ENCODE data around the gene MCM10. TPM values are rescaled to one million over a fixed set of nuclear protein-coding genes. Genes with fewer than 3 reads are reported as not detected.

Gene MCM10
- total RNA-seq, 1 experiment from 2014 or later, result 7.0 TPM

- Histone ChIP-seq H3K4me3 (ENCODE audit: low read length) (no peak overlapping the region), H3K79me2 (ENCODE audit: low read length) (no peaks in the 10 kb centered on the region), H3K27me3 (ENCODE audit: low read length) (no peaks in the 10 kb centered on the region), H3K27ac (ENCODE audit: low read length) (no peak overlapping the region), H4K20me1 (ENCODE audit: insufficient read depth, low read depth, low read length) (no peaks in the 10 kb centered on the region), H3K36me3 (ENCODE audit: insufficient read depth, low read length) (peaks cover 36% of the 10 kb centered on the region), H3K9me3 (ENCODE audit: low read length) (no peaks in the 10 kb centered on the region), H3K4me1 (ENCODE audit: low read length) (no peaks in the 10 kb centered on the region), H3K9me2 (replicated peaks; ENCODE audit: insufficient read depth, low read length) (no peaks in the 10 kb centered on the region), H2AFZ (ENCODE audit: low read length) (no peak overlapping the region), H3K4me2 (ENCODE audit: low read depth, low read length, poor library complexity, severe bottlenecking) (no peak overlapping the region), H3K9ac (ENCODE audit: low read length) (no peak overlapping the region)
- DNase-seq, result no peak
These were observed 30.0 kb downstream of the MCM10 start for GRCh38 chr10:13191362-13191761.

- no peak overlapping the region for H3K4me3 ChIP-seq (ENCODE audit: low read length)
- H3K9ac ChIP-seq (ENCODE audit: low read length), result no peak overlapping the region
- H3K9me2 ChIP-seq (replicated peaks; ENCODE audit: insufficient read depth, low read length), result no peaks in the 10 kb centered on the region
- H3K79me2 ChIP-seq (ENCODE audit: low read length), result no peaks in the 10 kb centered on the region
- no peaks in the 10 kb centered on the region for H3K27me3 ChIP-seq (ENCODE audit: low read length)
- H4K20me1 ChIP-seq (ENCODE audit: insufficient read depth, low read depth, low read length), result no peaks in the 10 kb centered on the region
- no peaks in the 10 kb centered on the region for H3K4me1 ChIP-seq (ENCODE audit: low read length)
- no peak overlapping the region for H2AFZ ChIP-seq (ENCODE audit: low read length)
- DNase-seq, result no peak
- no peak overlapping the region for H3K4me2 ChIP-seq (ENCODE audit: low read depth, low read length, poor library complexity, severe bottlenecking)
- H3K27ac ChIP-seq (ENCODE audit: low read length), result no peak overlapping the region
- H3K36me3 ChIP-seq (ENCODE audit: insufficient read depth, low read length), result peaks cover 31% of the 10 kb centered on the region
- H3K9me3 ChIP-seq (ENCODE audit: low read length), result no peaks in the 10 kb centered on the region
These were observed 32.3 kb downstream of the MCM10 start for GRCh38 chr10:13193637-13194036.

- H3K4me1 ChIP-seq (ENCODE audit: low read length), result no peaks in the 10 kb centered on the region
- no peaks in the 10 kb centered on the region for H3K27me3 ChIP-seq (ENCODE audit: low read length)
- no peak overlapping the region for H3K4me2 ChIP-seq (ENCODE audit: low read depth, low read length, poor library complexity, severe bottlenecking)
- no peaks in the 10 kb centered on the region for H3K9me2 ChIP-seq (replicated peaks; ENCODE audit: insufficient read depth, low read length)
- H3K27ac ChIP-seq (ENCODE audit: low read length), result no peak overlapping the region
- no peaks in the 10 kb centered on the region for H3K9me3 ChIP-seq (ENCODE audit: low read length)
- H3K4me3 ChIP-seq (ENCODE audit: low read length), result no peak overlapping the region
- no peak overlapping the region for H3K9ac ChIP-seq (ENCODE audit: low read length)
- no peak overlapping the region for H2AFZ ChIP-seq (ENCODE audit: low read length)
- no peaks in the 10 kb centered on the region for H4K20me1 ChIP-seq (ENCODE audit: insufficient read depth, low read depth, low read length)
- DNase-seq, result no peak
- H3K36me3 ChIP-seq (ENCODE audit: insufficient read depth, low read length), result peaks cover 38% of the 10 kb centered on the region
- no peaks in the 10 kb centered on the region for H3K79me2 ChIP-seq (ENCODE audit: low read length)
These were observed 33.7 kb downstream of the MCM10 start for GRCh38 chr10:13195016-13195415.

- H3K4me2 ChIP-seq (ENCODE audit: low read depth, low read length, poor library complexity, severe bottlenecking), result no peak overlapping the region
- H3K79me2 ChIP-seq (ENCODE audit: low read length), result no peaks in the 10 kb centered on the region
- no peak for DNase-seq
- no peak overlapping the region for H2AFZ ChIP-seq (ENCODE audit: low read length)
- no peak overlapping the region for H3K27ac ChIP-seq (ENCODE audit: low read length)
- H3K4me1 ChIP-seq (ENCODE audit: low read length), result no peaks in the 10 kb centered on the region
- no peaks in the 10 kb centered on the region for H3K27me3 ChIP-seq (ENCODE audit: low read length)
- H3K9ac ChIP-seq (ENCODE audit: low read length), result no peak overlapping the region
- H3K4me3 ChIP-seq (ENCODE audit: low read length), result no peak overlapping the region
- H3K36me3 ChIP-seq (ENCODE audit: insufficient read depth, low read length), result peaks cover 41% of the 10 kb centered on the region
- H3K9me2 ChIP-seq (replicated peaks; ENCODE audit: insufficient read depth, low read length), result no peaks in the 10 kb centered on the region
- no peaks in the 10 kb centered on the region for H4K20me1 ChIP-seq (ENCODE audit: insufficient read depth, low read depth, low read length)
- H3K9me3 ChIP-seq (ENCODE audit: low read length), result no peaks in the 10 kb centered on the region
These were observed 39.8 kb downstream of the MCM10 start for GRCh38 chr10:13201132-13201531.

GRCh38 chr10:13206091-13206490 is 44.7 kb downstream of the MCM10 start:
- Histone ChIP-seq H3K27me3 (ENCODE audit: low read length) (no peaks in the 10 kb centered on the region), H3K9me3 (ENCODE audit: low read length) (no peaks in the 10 kb centered on the region), H3K4me1 (ENCODE audit: low read length) (no peaks in the 10 kb centered on the region), H4K20me1 (ENCODE audit: insufficient read depth, low read depth, low read length) (no peaks in the 10 kb centered on the region), H3K4me3 (ENCODE audit: low read length) (no peak overlapping the region), H3K4me2 (ENCODE audit: low read depth, low read length, poor library complexity, severe bottlenecking) (no peak overlapping the region), H3K27ac (ENCODE audit: low read length) (no peak overlapping the region), H2AFZ (ENCODE audit: low read length) (no peak overlapping the region), H3K9me2 (replicated peaks; ENCODE audit: insufficient read depth, low read length) (no peaks in the 10 kb centered on the region), H3K36me3 (ENCODE audit: insufficient read depth, low read length) (peaks cover 33% of the 10 kb centered on the region), H3K9ac (ENCODE audit: low read length) (no peak overlapping the region), H3K79me2 (ENCODE audit: low read length) (no peaks in the 10 kb centered on the region)
- no peak for DNase-seq

- Histone ChIP-seq H3K27me3 (ENCODE audit: low read length) (no peaks in the 10 kb centered on the region), H2AFZ (ENCODE audit: low read length) (no peak overlapping the region), H3K27ac (ENCODE audit: low read length) (no peak overlapping the region), H3K4me2 (ENCODE audit: low read depth, low read length, poor library complexity, severe bottlenecking) (no peak overlapping the region), H3K4me3 (ENCODE audit: low read length) (no peak overlapping the region), H3K4me1 (ENCODE audit: low read length) (no peaks in the 10 kb centered on the region), H3K9me2 (replicated peaks; ENCODE audit: insufficient read depth, low read length) (no peaks in the 10 kb centered on the region), H3K9me3 (ENCODE audit: low read length) (no peaks in the 10 kb centered on the region), H3K9ac (ENCODE audit: low read length) (no peak overlapping the region), H4K20me1 (ENCODE audit: insufficient read depth, low read depth, low read length) (no peaks in the 10 kb centered on the region), H3K79me2 (ENCODE audit: low read length) (no peaks in the 10 kb centered on the region), H3K36me3 (ENCODE audit: insufficient read depth, low read length) (peaks cover 32% of the 10 kb centered on the region)
- peak; percentile 55 for DNase-seq
These were observed 45.4 kb downstream of the MCM10 start for GRCh38 chr10:13206546-13207443.

- Histone ChIP-seq H3K36me3 (ENCODE audit: insufficient read depth, low read length) (peaks cover 15% of the 10 kb centered on the region), H3K4me2 (ENCODE audit: low read depth, low read length, poor library complexity, severe bottlenecking) (no peak overlapping the region), H3K4me1 (ENCODE audit: low read length) (no peaks in the 10 kb centered on the region), H2AFZ (ENCODE audit: low read length) (no peak overlapping the region), H3K79me2 (ENCODE audit: low read length) (no peaks in the 10 kb centered on the region), H4K20me1 (ENCODE audit: insufficient read depth, low read depth, low read length) (no peaks in the 10 kb centered on the region), H3K4me3 (ENCODE audit: low read length) (no peak overlapping the region), H3K9me2 (replicated peaks; ENCODE audit: insufficient read depth, low read length) (no peaks in the 10 kb centered on the region), H3K27me3 (ENCODE audit: low read length) (no peaks in the 10 kb centered on the region), H3K9ac (ENCODE audit: low read length) (no peak overlapping the region), H3K9me3 (ENCODE audit: low read length) (no peaks in the 10 kb centered on the region), H3K27ac (ENCODE audit: low read length) (no peak overlapping the region)
- no peak for DNase-seq
These were observed 51.8 kb downstream of the MCM10 start for GRCh38 chr10:13213163-13213562.

- H3K27ac ChIP-seq (ENCODE audit: low read length), result no peak overlapping the region
- no peaks in the 10 kb centered on the region for H3K27me3 ChIP-seq (ENCODE audit: low read length)
- DNase-seq, result no peak
- no peak overlapping the region for H3K4me2 ChIP-seq (ENCODE audit: low read depth, low read length, poor library complexity, severe bottlenecking)
- no peaks in the 10 kb centered on the region for H3K79me2 ChIP-seq (ENCODE audit: low read length)
- no peaks in the 10 kb centered on the region for H3K9me2 ChIP-seq (replicated peaks; ENCODE audit: insufficient read depth, low read length)
- no peaks in the 10 kb centered on the region for H3K9me3 ChIP-seq (ENCODE audit: low read length)
- no peak overlapping the region for H3K4me3 ChIP-seq (ENCODE audit: low read length)
- H3K36me3 ChIP-seq (ENCODE audit: insufficient read depth, low read length), result no peaks in the 10 kb centered on the region
- no peaks in the 10 kb centered on the region for H4K20me1 ChIP-seq (ENCODE audit: insufficient read depth, low read depth, low read length)
- H3K4me1 ChIP-seq (ENCODE audit: low read length), result 0 out of 2 replicates have a peak, but pooled peaks cover 5% of the 10 kb centered on the region
- H3K9ac ChIP-seq (ENCODE audit: low read length), result no peak overlapping the region
- no peak overlapping the region for H2AFZ ChIP-seq (ENCODE audit: low read length)
These were observed 57.5 kb downstream of the MCM10 start for GRCh38 chr10:13218878-13219277.
